ENCODE measurements around the gene POLN. TPM values are rescaled to one million over a fixed set of nuclear protein-coding genes. Genes with fewer than 3 reads are reported as not detected.

POLN gene
- total RNA-seq, 2 experiments from 2014 or later, result 2.1 to 2.3 TPM

- Mint-ChIP-seq H3K36me3 (ENCODE audit: low read depth) (no peaks in the 10 kb centered on the region), H3K27ac (no peak overlapping the region), H3K9me3 (no peaks in the 10 kb centered on the region), H3K27me3 (peaks cover 39% of the 10 kb centered on the region), H3K4me1 (ENCODE audit: low read depth) (peaks cover 6% of the 10 kb centered on the region), H3K4me3 (peak overlapping the region; percentile 78)
- ATAC-seq (ENCODE audit: poor library complexity) (peak; percentile 58), DNase-seq (peak; percentile 63 to 91 (median 77))
- intact Hi-C loops (cut with DNase I, micrococcal nuclease), result loop anchor here in 1 of 2 experiments (1.0 kb wide), 1 partner anchor 33 kb away; the partner anchor contains the start of gene NELFA
- no peak for TF ChIP-seq CTCF (IDR thresholded peaks at IDR 0.05)
- Histone ChIP-seq H3K27me3 (ENCODE audit: control insufficient read depth in 1 of 2, insufficient read depth in 2 of 2, low read length in 2 of 2) (peaks cover 13 to 23% of the 10 kb centered on the region in 2 experiments), H3K27ac (ENCODE audit: low read depth in 1 of 2, low read length in 2 of 2) (no peak overlapping the region), H3K4me3 (ENCODE audit: low read length) (peak overlapping the region; percentile 78), H3K4me1 (ENCODE audit: insufficient read depth, low read length) (peaks cover 23% of the 10 kb centered on the region), H3K9me3 (ENCODE audit: control insufficient read depth in 1 of 2, insufficient read depth in 1 of 2, low read length in 2 of 2) (peaks cover 0 to 21% of the 10 kb centered on the region in 2 experiments), H3K36me3 (ENCODE audit: insufficient read depth, low read length) (no peaks in the 10 kb centered on the region)
- ChIA-PET POLR2A (interaction anchor here (0.6 to 1.5 kb wide), 2 partner anchors 11 to 32 kb away, joined by 3 to 6 read pairs; no protein-coding TSS in a partner anchor), CTCF (no interaction called here)
Observed at GRCh38 chr4:2041239-2042130, 200.4 kb downstream of the POLN start.

- H3K27ac ChIP-seq (ENCODE audit: low read depth in 1 of 2, low read length in 2 of 2), result no peak overlapping the region
- ChIA-PET POLR2A (interaction anchor here (1.5 kb wide), 1 partner anchor 31 kb away, joined by 6 read pairs; no protein-coding TSS in a partner anchor), CTCF (no interaction called here)
- no peaks in the 10 kb centered on the region for H3K9me3 Mint-ChIP-seq
- H3K27me3 ChIP-seq (ENCODE audit: control insufficient read depth in 1 of 2, insufficient read depth in 2 of 2, low read length in 2 of 2), result peaks cover 12 to 19% of the 10 kb centered on the region in 2 experiments
- peaks cover 23% of the 10 kb centered on the region for H3K4me1 ChIP-seq (ENCODE audit: insufficient read depth, low read length)
- H3K36me3 Mint-ChIP-seq (ENCODE audit: low read depth), result no peaks in the 10 kb centered on the region
- DNase-seq (peak in 2 of 14 experiments; percentile 16 to 45), ATAC-seq (ENCODE audit: poor library complexity) (no peak)
- intact Hi-C loops (cut with DNase I, micrococcal nuclease), result loop anchor here in 1 of 2 experiments (1.0 kb wide), 1 partner anchor 32 kb away; the partner anchor contains the start of gene NELFA
- no peaks in the 10 kb centered on the region for H3K36me3 ChIP-seq (ENCODE audit: insufficient read depth, low read length)
- H3K4me3 Mint-ChIP-seq, result peak overlapping the region; percentile 87
- H3K9me3 ChIP-seq (ENCODE audit: control insufficient read depth in 1 of 2, insufficient read depth in 1 of 2, low read length in 2 of 2), result peaks cover 0 to 19% of the 10 kb centered on the region in 2 experiments
- H3K27me3 Mint-ChIP-seq, result peaks cover 34% of the 10 kb centered on the region
- peaks cover 6% of the 10 kb centered on the region for H3K4me1 Mint-ChIP-seq (ENCODE audit: low read depth)
- TF ChIP-seq CTCF (IDR thresholded peaks at IDR 0.05), result no peak
- H3K27ac Mint-ChIP-seq, result peak overlapping the region; percentile 39
- H3K4me3 ChIP-seq (ENCODE audit: low read length), result peak overlapping the region; percentile 78
Observed at GRCh38 chr4:2040391-2041238, 201.3 kb downstream of the POLN start.

- DNase-seq (no peak), ATAC-seq (ENCODE audit: poor library complexity) (no peak)
- Mint-ChIP-seq H3K36me3 (ENCODE audit: low read depth) (no peaks in the 10 kb centered on the region), H3K4me3 (no peak overlapping the region), H3K27ac (no peak overlapping the region), H3K27me3 (peaks cover 46% of the 10 kb centered on the region), H3K9me3 (no peaks in the 10 kb centered on the region), H3K4me1 (ENCODE audit: low read depth) (peaks cover 6% of the 10 kb centered on the region)
- ChIA-PET POLR2A (no interaction called here), CTCF (no interaction called here)
- no peak for TF ChIP-seq CTCF (IDR thresholded peaks at IDR 0.05)
- H3K36me3 ChIP-seq (ENCODE audit: insufficient read depth, low read length), result no peaks in the 10 kb centered on the region
- peaks cover 0 to 7% of the 10 kb centered on the region in 2 experiments for H3K9me3 ChIP-seq (ENCODE audit: control insufficient read depth in 1 of 2, insufficient read depth in 1 of 2, low read length in 2 of 2)
- H3K27ac ChIP-seq (ENCODE audit: low read depth in 1 of 2, low read length in 2 of 2), result no peak overlapping the region
- H3K27me3 ChIP-seq (ENCODE audit: control insufficient read depth in 1 of 2, insufficient read depth in 2 of 2, low read length in 2 of 2), result peaks cover 16 to 19% of the 10 kb centered on the region in 2 experiments
- intact Hi-C loops (cut with DNase I, micrococcal nuclease), result no loop called here
- no peak overlapping the region for H3K4me3 ChIP-seq (ENCODE audit: low read length)
- H3K4me1 ChIP-seq (ENCODE audit: insufficient read depth, low read length), result peaks cover 13% of the 10 kb centered on the region
Observed at GRCh38 chr4:2036866-2037265, 205.1 kb downstream of the POLN start.
